GM12873 (cell line): Measurements from ENCODE around the gene IFNLR1.

Experiments used
- TF ChIP-seq, protein P1 (sequence below): IDR thresholded peaks from 2 replicates; pipeline ENCODE4 v1.5.1; 2012; ENCODE audit warnings: low read depth, mild to moderate bottlenecking, moderate library complexity, low read length, control low read depth; ENCODE audit not compliant: insufficient read depth; ENCODE audit errors: missing control alignments

The IFNLR1 gene

DNA sequence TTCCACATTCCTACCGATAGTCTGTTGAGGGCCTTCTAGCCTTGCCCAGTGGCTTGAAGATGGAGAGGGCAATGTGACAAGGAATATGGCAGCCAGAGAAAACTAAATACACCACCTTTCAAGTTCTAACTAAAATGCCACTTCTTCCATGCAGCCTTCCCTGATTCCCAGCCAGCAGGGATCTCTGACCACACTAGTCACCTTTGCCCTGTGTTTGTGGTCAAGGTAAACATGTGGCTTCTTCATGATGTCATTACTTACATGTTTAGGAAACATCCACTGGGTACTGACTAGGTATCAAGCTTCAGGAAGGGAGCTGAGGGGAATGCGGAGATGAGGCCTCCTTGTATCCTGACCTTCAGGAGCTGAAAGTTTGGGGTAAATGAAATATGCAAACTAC is 21.6 kb downstream of the IFNLR1 start:
- TF ChIP-seq, protein P1, sequence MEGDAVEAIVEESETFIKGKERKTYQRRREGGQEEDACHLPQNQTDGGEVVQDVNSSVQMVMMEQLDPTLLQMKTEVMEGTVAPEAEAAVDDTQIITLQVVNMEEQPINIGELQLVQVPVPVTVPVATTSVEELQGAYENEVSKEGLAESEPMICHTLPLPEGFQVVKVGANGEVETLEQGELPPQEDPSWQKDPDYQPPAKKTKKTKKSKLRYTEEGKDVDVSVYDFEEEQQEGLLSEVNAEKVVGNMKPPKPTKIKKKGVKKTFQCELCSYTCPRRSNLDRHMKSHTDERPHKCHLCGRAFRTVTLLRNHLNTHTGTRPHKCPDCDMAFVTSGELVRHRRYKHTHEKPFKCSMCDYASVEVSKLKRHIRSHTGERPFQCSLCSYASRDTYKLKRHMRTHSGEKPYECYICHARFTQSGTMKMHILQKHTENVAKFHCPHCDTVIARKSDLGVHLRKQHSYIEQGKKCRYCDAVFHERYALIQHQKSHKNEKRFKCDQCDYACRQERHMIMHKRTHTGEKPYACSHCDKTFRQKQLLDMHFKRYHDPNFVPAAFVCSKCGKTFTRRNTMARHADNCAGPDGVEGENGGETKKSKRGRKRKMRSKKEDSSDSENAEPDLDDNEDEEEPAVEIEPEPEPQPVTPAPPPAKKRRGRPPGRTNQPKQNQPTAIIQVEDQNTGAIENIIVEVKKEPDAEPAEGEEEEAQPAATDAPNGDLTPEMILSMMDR, result no peak

DNA sequence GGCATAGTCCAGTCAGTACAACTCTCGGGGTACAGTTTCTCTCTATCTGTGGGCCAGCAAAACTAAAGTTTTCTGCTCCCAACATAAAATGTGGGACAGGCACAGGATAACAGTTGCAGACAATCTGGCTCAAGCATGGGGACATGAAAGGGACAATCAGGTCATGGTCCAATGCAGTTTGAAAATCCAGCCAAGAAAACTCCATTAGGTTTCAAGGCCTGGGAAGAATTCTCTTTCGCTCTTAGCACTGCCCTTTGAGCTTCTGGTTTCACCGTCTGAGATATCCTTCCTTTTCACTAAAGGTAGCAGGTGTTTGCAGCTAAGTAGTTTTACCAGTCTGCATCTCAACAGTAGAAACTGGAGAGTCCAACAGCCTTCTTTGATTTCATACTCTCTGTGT is 23.1 kb downstream of the IFNLR1 start:
- TF ChIP-seq, protein P1, result no peak

DNA sequence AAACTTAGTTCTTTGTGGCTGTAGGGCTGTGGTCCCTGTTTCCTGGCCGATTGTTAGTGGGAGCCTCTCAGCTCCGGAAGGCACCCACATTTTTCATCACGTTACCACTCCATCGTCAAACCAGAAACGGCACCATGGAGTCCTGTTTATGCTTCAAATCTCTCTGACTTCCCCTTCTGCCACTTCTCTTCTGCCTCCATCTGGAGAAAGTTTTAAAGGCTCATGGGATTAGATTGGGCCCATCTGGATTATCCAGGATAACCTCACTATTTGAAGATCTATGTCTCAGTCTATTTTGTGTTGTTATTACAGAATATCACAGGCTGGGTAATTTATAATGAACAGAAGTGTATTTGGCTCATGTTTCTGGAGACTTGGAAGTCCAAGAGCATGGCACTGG is 24.9 kb downstream of the IFNLR1 start:
- TF ChIP-seq, protein P1, result no peak

DNA sequence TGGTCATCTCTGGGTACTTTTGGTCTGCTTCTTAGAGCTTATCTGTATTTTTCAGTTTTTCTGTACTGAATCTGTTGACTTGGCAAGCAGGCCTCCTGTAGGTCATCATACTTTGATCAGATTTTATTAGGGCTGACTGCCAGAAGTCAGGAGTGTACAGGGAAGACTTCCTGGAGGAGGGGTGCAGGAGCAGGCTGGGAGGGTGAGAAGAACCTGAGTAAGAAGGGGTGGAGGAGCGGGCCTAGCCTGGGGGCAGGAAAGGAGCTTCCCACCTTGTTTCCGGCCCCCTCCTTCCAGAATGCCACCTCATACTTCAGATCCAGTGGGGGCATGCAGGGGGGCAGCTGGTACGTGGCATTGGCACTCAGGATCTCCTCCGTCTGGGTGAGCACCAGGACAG is 25.8 kb downstream of the IFNLR1 start:
- TF ChIP-seq, protein P1, result no peak

DNA sequence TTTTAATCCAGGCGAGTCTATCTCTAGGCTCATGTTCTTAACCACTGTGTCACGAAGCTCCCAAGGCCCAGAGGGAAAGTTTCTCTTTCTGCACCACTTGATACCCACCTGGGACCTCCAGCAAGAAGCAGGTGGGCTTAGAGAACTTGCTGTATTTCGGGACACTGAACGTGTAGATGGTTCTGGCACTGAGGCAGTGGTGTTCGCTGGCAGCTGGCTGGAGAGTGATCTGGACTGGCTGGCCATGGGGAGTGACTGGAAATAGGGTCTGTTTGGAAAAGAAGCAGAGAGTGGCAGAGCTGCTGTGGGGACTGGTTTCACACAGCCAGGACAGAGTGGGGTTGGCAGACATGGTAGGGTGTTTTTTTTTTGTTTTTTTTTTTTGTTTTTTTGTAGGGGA is 27.7 kb downstream of the IFNLR1 start:
- TF ChIP-seq, protein P1, result no peak

DNA sequence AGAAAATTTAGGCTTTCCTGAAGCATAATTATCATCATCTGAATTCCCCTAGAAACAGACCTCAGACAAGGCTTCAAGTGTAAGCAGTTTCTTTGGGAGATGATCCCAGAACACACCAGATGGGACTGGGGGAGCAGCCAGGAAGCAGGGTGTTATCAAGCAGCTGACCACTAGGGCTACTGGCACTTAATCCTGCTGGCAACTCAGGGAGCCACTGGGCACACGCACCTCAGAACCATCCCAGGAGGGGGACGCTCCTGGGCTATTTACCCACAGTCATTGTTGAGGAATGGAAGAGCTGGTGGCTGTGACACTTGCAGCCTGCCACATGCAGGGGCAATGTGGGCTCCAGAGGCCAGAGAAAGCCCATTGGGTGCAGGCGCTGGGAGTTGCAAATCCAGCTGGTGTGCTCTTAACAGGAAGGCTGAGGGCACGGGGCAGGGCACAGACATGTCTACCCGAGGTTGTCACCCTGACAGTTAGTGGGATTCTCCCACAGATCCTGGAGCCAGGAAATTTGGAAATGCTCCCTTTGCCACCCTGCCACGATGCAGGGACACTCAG is 29.1 kb downstream of the IFNLR1 start:
- TF ChIP-seq, protein P1, result peak; percentile 30

DNA sequence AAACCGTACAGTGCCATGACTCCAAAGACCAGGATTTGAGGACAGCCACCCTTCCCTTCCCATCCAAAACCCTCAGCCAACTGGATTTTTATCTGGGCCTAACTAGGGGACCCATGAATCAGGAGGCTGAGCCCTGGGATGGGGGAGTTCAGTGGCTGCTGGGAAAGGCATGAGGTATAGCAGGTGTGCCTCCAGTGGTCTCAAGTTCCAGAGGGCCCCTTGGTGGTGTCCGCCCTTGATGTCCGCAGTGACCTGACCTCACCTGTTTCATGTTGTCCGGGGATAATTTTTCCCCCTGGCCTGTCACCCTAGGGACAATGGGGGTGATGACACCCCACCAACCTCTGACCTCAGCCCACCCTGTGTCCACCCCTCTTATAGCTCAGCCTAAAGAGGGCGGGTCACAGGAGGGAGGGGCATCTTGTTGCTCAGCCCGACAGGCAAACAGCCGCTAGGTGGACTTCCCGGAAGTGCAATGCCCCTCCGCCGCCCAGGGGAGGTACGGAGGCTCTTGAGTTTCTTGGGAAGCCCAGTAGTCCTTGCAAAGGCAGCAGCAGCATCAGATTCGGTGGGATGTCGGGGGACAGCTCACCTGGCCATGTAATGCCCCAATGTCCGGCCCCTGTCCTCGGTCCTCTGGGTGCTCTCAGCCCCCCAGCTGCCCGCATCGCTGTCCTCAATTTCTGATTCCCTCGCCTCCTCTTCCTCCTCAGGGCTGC is 30.4 kb downstream of the IFNLR1 start:
- TF ChIP-seq, protein P1, result no peak
